ENCODE results near the gene ATP1A1. TPM values are rescaled to one million over a fixed set of nuclear protein-coding genes. Genes with fewer than 3 reads are reported as not detected.

The ATP1A1 gene
- total and polyA plus RNA-seq, 2 donors (not counting 1 experiment from before 2014, with no cell fraction given): 141 to 230 TPM

- TF ChIP-seq CTCF (conservative IDR thresholded peaks at IDR 0.05 in 1 of 2, IDR thresholded peaks at IDR 0.05 in 1 of 2; ENCODE audit: low read depth in 1 of 2, low read length in 2 of 2): no peak
- no peak for TF ChIP-seq EZH2 (IDR thresholded peaks at IDR 0.05; ENCODE audit: low read length, missing control alignments)
- Histone ChIP-seq H3K79me2 (ENCODE audit: control insufficient read depth, insufficient read depth, low read length) (no peaks in the 10 kb centered on the region), H3K27ac (ENCODE audit: insufficient read depth, low read length) (no peak overlapping the region), H4K20me1 (ENCODE audit: control insufficient read depth, extremely low read depth, insufficient read depth, low read length) (no peaks in the 10 kb centered on the region), H3K9me3 (ENCODE audit: control insufficient read depth, insufficient read depth, low read depth, low read length) (no peaks in the 10 kb centered on the region), H3K4me2 (ENCODE audit: extremely low read depth, insufficient read depth, low read length) (no peak overlapping the region), H3K9ac (ENCODE audit: insufficient read depth, low read length) (no peak overlapping the region), H3K27me3 (ENCODE audit: control insufficient read depth, insufficient read depth, low read length) (no peaks in the 10 kb centered on the region), H3K4me3 (replicated peaks in 1 of 4; ENCODE audit: control extremely low read depth in 1 of 4, insufficient read depth in 1 of 4, low read depth in 3 of 4, low read length in 4 of 4) (no peak overlapping the region), H3K36me3 (ENCODE audit: control insufficient read depth, insufficient read depth, low read length) (no peaks in the 10 kb centered on the region), H3K4me1 (ENCODE audit: control insufficient read depth, extremely low read depth, insufficient read depth, low read length) (no peaks in the 10 kb centered on the region), H2AFZ (ENCODE audit: low read length) (no peak overlapping the region)
- no peak for DNase-seq (ENCODE audit: low read depth in 2 of 2)
Observed at GRCh38 chr1:116345843-116346242, 27.2 kb upstream of the ATP1A1 start.

- Histone ChIP-seq H3K4me3 (replicated peaks in 1 of 4; ENCODE audit: control extremely low read depth in 1 of 4, insufficient read depth in 1 of 4, low read depth in 3 of 4, low read length in 4 of 4) (no peak overlapping the region), H3K4me2 (ENCODE audit: extremely low read depth, insufficient read depth, low read length) (no peak overlapping the region), H4K20me1 (ENCODE audit: control insufficient read depth, extremely low read depth, insufficient read depth, low read length) (no peaks in the 10 kb centered on the region), H3K27ac (ENCODE audit: insufficient read depth, low read length) (no peak overlapping the region), H3K36me3 (ENCODE audit: control insufficient read depth, insufficient read depth, low read length) (no peaks in the 10 kb centered on the region), H3K4me1 (ENCODE audit: control insufficient read depth, extremely low read depth, insufficient read depth, low read length) (no peaks in the 10 kb centered on the region), H3K9ac (ENCODE audit: insufficient read depth, low read length) (no peak overlapping the region), H2AFZ (ENCODE audit: low read length) (no peak overlapping the region), H3K79me2 (ENCODE audit: control insufficient read depth, insufficient read depth, low read length) (no peaks in the 10 kb centered on the region), H3K9me3 (ENCODE audit: control insufficient read depth, insufficient read depth, low read depth, low read length) (no peaks in the 10 kb centered on the region), H3K27me3 (ENCODE audit: control insufficient read depth, insufficient read depth, low read length) (no peaks in the 10 kb centered on the region)
- TF ChIP-seq EZH2 (IDR thresholded peaks at IDR 0.05; ENCODE audit: low read length, missing control alignments) (no peak), CTCF (conservative IDR thresholded peaks at IDR 0.05 in 1 of 2, IDR thresholded peaks at IDR 0.05 in 1 of 2; ENCODE audit: low read depth in 1 of 2, low read length in 2 of 2) (no peak)
- DNase-seq (ENCODE audit: low read depth in 2 of 2): no peak
Observed at GRCh38 chr1:116346943-116347673, 25.9 kb upstream of the ATP1A1 start.

- H3K36me3 ChIP-seq (ENCODE audit: control insufficient read depth, insufficient read depth, low read length): no peaks in the 10 kb centered on the region
- H2AFZ ChIP-seq (ENCODE audit: low read length): no peak overlapping the region
- no peaks in the 10 kb centered on the region for H3K4me1 ChIP-seq (ENCODE audit: control insufficient read depth, extremely low read depth, insufficient read depth, low read length)
- H3K27ac ChIP-seq (ENCODE audit: insufficient read depth, low read length): no peak overlapping the region
- no peak overlapping the region for H3K9ac ChIP-seq (ENCODE audit: insufficient read depth, low read length)
- no peak overlapping the region for H3K4me3 ChIP-seq (replicated peaks in 1 of 4; ENCODE audit: control extremely low read depth in 1 of 4, insufficient read depth in 1 of 4, low read depth in 3 of 4, low read length in 4 of 4)
- H3K4me2 ChIP-seq (ENCODE audit: extremely low read depth, insufficient read depth, low read length): no peak overlapping the region
- no peaks in the 10 kb centered on the region for H3K79me2 ChIP-seq (ENCODE audit: control insufficient read depth, insufficient read depth, low read length)
- no peaks in the 10 kb centered on the region for H3K9me3 ChIP-seq (ENCODE audit: control insufficient read depth, insufficient read depth, low read depth, low read length)
- no peak for DNase-seq (ENCODE audit: low read depth in 2 of 2)
- H3K27me3 ChIP-seq (ENCODE audit: control insufficient read depth, insufficient read depth, low read length): no peaks in the 10 kb centered on the region
- no peaks in the 10 kb centered on the region for H4K20me1 ChIP-seq (ENCODE audit: control insufficient read depth, extremely low read depth, insufficient read depth, low read length)
- no peak for TF ChIP-seq EZH2 (IDR thresholded peaks at IDR 0.05; ENCODE audit: low read length, missing control alignments)
- no peak for TF ChIP-seq CTCF (conservative IDR thresholded peaks at IDR 0.05 in 1 of 2, IDR thresholded peaks at IDR 0.05 in 1 of 2; ENCODE audit: low read depth in 1 of 2, low read length in 2 of 2)
Observed at GRCh38 chr1:116347696-116348095, 25.3 kb upstream of the ATP1A1 start.
